ENCODE measurements around the gene ABCC10.

The ABCC10 gene

DNA sequence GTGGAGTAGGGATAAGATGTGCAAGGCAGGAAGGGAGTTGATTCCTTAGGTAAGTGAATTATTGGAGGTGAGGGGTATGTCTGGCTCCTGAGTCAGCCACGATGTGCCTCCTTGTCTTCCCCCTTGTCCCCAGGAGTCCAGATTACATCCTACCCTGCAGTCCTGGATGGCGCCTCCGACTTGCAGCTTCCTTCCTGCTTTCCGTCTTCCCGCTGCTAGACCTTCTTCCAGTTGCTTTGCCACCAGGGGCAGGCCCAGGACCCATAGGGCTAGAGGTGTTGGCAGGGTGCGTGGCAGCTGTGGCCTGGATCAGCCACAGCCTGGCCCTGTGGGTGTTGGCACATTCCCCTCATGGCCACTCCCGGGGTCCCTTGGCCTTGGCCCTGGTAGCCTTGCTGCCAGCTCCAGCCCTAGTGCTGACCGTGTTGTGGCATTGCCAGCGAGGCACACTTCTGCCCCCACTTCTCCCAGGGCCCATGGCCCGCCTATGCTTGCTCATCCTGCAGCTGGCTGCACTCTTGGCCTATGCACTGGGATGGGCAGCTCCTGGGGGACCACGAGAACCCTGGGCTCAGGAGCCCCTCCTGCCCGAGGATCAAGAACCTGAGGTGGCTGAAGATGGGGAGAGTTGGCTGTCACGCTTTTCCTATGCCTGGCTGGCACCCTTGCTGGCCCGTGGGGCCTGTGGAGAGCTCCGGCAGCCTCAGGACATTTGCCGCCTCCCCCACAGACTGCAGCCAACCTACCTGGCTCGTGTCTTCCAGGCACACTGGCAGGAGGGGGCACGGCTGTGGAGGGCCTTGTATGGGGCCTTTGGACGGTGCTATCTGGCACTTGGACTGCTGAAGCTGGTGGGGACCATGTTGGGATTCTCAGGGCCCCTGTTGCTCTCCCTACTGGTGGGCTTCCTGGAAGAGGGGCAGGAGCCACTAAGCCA, 4.9 kb downstream of the ABCC10 start:
- Histone ChIP-seq H3K27ac (replicated peaks) (no peak overlapping the region), H3K4me3 (replicated peaks; ENCODE audit: insufficient read depth, low read length) (no peak overlapping the region), H3K27me3 (ENCODE audit: insufficient read depth, poor library complexity, severe bottlenecking) (no peaks in the 10 kb centered on the region)
- DNase-seq (ENCODE audit: low read depth in 1 of 2, low spot score in 1 of 2), result no peak
- TF ChIP-seq, protein P1, sequence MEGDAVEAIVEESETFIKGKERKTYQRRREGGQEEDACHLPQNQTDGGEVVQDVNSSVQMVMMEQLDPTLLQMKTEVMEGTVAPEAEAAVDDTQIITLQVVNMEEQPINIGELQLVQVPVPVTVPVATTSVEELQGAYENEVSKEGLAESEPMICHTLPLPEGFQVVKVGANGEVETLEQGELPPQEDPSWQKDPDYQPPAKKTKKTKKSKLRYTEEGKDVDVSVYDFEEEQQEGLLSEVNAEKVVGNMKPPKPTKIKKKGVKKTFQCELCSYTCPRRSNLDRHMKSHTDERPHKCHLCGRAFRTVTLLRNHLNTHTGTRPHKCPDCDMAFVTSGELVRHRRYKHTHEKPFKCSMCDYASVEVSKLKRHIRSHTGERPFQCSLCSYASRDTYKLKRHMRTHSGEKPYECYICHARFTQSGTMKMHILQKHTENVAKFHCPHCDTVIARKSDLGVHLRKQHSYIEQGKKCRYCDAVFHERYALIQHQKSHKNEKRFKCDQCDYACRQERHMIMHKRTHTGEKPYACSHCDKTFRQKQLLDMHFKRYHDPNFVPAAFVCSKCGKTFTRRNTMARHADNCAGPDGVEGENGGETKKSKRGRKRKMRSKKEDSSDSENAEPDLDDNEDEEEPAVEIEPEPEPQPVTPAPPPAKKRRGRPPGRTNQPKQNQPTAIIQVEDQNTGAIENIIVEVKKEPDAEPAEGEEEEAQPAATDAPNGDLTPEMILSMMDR (IDR thresholded peaks at IDR 0.05; ENCODE audit: insufficient read depth, low read length), result no peak
- no peak for TF ChIP-seq GABPA (IDR thresholded peaks at IDR 0.05; ENCODE audit: low read depth)
- TF ChIP-seq SPI1 (IDR thresholded peaks at IDR 0.05; ENCODE audit: borderline replicate concordance, low read depth), result no peak
- TF ChIP-seq POLR2AphosphoS5 (IDR thresholded peaks at IDR 0.05; ENCODE audit: low read depth), result no peak
- TF ChIP-seq, protein P2, sequence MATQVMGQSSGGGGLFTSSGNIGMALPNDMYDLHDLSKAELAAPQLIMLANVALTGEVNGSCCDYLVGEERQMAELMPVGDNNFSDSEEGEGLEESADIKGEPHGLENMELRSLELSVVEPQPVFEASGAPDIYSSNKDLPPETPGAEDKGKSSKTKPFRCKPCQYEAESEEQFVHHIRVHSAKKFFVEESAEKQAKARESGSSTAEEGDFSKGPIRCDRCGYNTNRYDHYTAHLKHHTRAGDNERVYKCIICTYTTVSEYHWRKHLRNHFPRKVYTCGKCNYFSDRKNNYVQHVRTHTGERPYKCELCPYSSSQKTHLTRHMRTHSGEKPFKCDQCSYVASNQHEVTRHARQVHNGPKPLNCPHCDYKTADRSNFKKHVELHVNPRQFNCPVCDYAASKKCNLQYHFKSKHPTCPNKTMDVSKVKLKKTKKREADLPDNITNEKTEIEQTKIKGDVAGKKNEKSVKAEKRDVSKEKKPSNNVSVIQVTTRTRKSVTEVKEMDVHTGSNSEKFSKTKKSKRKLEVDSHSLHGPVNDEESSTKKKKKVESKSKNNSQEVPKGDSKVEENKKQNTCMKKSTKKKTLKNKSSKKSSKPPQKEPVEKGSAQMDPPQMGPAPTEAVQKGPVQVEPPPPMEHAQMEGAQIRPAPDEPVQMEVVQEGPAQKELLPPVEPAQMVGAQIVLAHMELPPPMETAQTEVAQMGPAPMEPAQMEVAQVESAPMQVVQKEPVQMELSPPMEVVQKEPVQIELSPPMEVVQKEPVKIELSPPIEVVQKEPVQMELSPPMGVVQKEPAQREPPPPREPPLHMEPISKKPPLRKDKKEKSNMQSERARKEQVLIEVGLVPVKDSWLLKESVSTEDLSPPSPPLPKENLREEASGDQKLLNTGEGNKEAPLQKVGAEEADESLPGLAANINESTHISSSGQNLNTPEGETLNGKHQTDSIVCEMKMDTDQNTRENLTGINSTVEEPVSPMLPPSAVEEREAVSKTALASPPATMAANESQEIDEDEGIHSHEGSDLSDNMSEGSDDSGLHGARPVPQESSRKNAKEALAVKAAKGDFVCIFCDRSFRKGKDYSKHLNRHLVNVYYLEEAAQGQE (IDR thresholded peaks at IDR 0.05; ENCODE audit: insufficient replicate concordance, low read depth), result no peak

- no peak overlapping the region for H3K4me3 ChIP-seq (replicated peaks; ENCODE audit: insufficient read depth, low read length)
- no peak for DNase-seq (ENCODE audit: low read depth in 1 of 2, low spot score in 1 of 2)
- no peak overlapping the region for H3K27ac ChIP-seq (replicated peaks)
- no peaks in the 10 kb centered on the region for H3K27me3 ChIP-seq (ENCODE audit: insufficient read depth, poor library complexity, severe bottlenecking)
- no peak for TF ChIP-seq SPI1 (IDR thresholded peaks at IDR 0.05; ENCODE audit: borderline replicate concordance, low read depth)
- TF ChIP-seq, protein P2 (IDR thresholded peaks at IDR 0.05; ENCODE audit: insufficient replicate concordance, low read depth), result no peak
- TF ChIP-seq POLR2AphosphoS5 (IDR thresholded peaks at IDR 0.05; ENCODE audit: low read depth), result no peak
- TF ChIP-seq, protein P1 (IDR thresholded peaks at IDR 0.05; ENCODE audit: insufficient read depth, low read length), result no peak
- TF ChIP-seq GABPA (IDR thresholded peaks at IDR 0.05; ENCODE audit: low read depth), result no peak
Measured at GRCh38 chr6:43433148-43433547, 5.8 kb downstream of the ABCC10 start.

DNA sequence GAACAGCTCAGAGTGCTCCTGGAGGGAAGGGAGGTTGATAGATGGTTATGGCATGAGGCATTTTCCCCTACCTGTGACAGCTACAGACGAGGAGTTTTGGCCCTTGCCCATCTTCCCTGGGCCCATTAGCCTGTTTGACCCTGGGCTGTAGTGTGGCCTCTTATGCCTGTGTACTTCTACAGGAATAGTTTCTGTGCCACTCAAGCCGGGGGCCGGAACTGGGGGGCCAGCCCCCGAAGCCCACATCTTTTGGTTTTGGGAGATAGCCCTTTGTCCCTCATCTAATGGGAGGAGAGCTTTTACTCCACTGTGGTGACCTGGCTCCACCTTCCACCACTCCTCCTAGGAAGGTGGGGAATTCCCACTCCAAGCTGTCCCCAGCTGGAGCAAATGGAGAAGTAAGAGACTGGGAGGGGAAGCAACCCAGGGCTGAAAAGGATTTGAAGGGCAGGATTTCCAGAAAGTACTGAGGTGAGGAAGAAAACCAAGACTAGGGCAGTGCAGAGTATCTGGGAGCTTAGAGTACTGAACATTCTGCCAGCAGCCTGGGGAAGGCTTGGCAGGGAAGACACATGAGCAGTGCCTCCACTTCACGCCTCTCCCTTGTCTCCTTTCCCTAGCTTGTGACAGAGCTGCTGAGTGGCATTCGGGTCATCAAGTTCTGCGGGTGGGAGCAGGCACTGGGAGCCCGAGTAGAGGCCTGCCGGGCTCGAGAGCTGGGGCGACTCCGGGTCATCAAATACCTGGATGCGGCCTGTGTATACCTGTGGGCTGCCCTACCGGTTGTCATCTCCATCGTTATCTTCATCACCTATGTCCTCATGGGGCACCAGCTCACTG, 6.9 kb downstream of the ABCC10 start:
- TF ChIP-seq, protein P2 (IDR thresholded peaks at IDR 0.05; ENCODE audit: insufficient replicate concordance, low read depth), result no peak
- TF ChIP-seq, protein P1 (IDR thresholded peaks at IDR 0.05; ENCODE audit: insufficient read depth, low read length), result no peak
- TF ChIP-seq SPI1 (IDR thresholded peaks at IDR 0.05; ENCODE audit: borderline replicate concordance, low read depth) (no peak), POLR2AphosphoS5 (IDR thresholded peaks at IDR 0.05; ENCODE audit: low read depth) (no peak), GABPA (IDR thresholded peaks at IDR 0.05; ENCODE audit: low read depth) (no peak)

More for the DNA sequence above, 6.9 kb downstream of the ABCC10 start:
- H3K27ac ChIP-seq (replicated peaks), result no peak overlapping the region
- no peaks in the 10 kb centered on the region for H3K27me3 ChIP-seq (ENCODE audit: insufficient read depth, poor library complexity, severe bottlenecking)
- no peak for DNase-seq (ENCODE audit: low read depth in 1 of 2, low spot score in 1 of 2)
- H3K4me3 ChIP-seq (replicated peaks; ENCODE audit: insufficient read depth, low read length), result no peak overlapping the region
